Osteoblast (primary cell): ENCODE measurements around the gene ALDH1B1. TPM values are rescaled to one million over a fixed set of nuclear protein-coding genes. Genes with fewer than 3 reads are reported as not detected.

Experiments
- DNase-seq: peaks from one replicate; pipeline ENCODE4 v3.0.0; 2011; ENCODE audit warnings: low spot score, mixed read lengths; ENCODE audit not compliant: insufficient read length; ENCODE audit errors: missing footprints
- H2AFZ ChIP-seq: 2 replicates; pipeline ENCODE4 v1.6.0; 2011; ENCODE audit warnings: mild to moderate bottlenecking, low read length
- H3K27ac ChIP-seq: 2 replicates; pipeline ENCODE4 v1.5.1; 2011; ENCODE audit warnings: mild to moderate bottlenecking, low read depth, low read length, moderate library complexity
- H3K27me3 ChIP-seq: 2 replicates; pipeline ENCODE4 v1.6.0; 2012; ENCODE audit warnings: mild to moderate bottlenecking, control low read depth, inconsistent platforms, low read length, moderate library complexity; ENCODE audit not compliant: insufficient read depth
- H3K36me3 ChIP-seq: 2 replicates; pipeline ENCODE4 v1.5.1; 2011; ENCODE audit warnings: mild to moderate bottlenecking, low read length, control low read depth, moderate library complexity; ENCODE audit not compliant: insufficient read depth
- H3K4me1 ChIP-seq: 2 replicates; pipeline ENCODE4 v1.5.1; 2011; ENCODE audit warnings: mild to moderate bottlenecking, low read length, control low read depth, moderate library complexity; ENCODE audit not compliant: insufficient read depth
- H3K4me2 ChIP-seq: 2 replicates; pipeline ENCODE4 v1.6.0; 2011; ENCODE audit warnings: mild to moderate bottlenecking, low read length; ENCODE audit not compliant: insufficient read depth
- H3K4me3 ChIP-seq: fragments of 200-600 bp; sonication (generic); 3 replicates; pipeline ENCODE4 v1.5.1; 2012; ENCODE audit warnings: mild to moderate bottlenecking, low read length, inconsistent platforms; ENCODE audit not compliant: insufficient read depth
- H3K79me2 ChIP-seq: 2 replicates; pipeline ENCODE4 v1.6.0; 2012; ENCODE audit warnings: mild to moderate bottlenecking, low read length, control low read depth, inconsistent platforms; ENCODE audit not compliant: insufficient read depth
- H3K9me3 ChIP-seq: 2 replicates; pipeline ENCODE4 v1.5.1; 2011; ENCODE audit warnings: low read depth, low read length, control low read depth
- H4K20me1 ChIP-seq: 2 replicates; pipeline ENCODE4 v1.6.0; 2012; ENCODE audit warnings: mild to moderate bottlenecking, low read length, control low read depth; ENCODE audit not compliant: insufficient read depth
- total RNA-seq: library from RNA; depleted of rRNA; stranded (reverse); fragments of >200 nt; gene quantifications from 2 replicates; pipeline ENCODE4 v1.2.3, GENCODE V29; 2012
- TF ChIP-seq, protein P1 (sequence below): IDR thresholded peaks from 2 replicates; pipeline ENCODE4 v1.5.1; 2011; ENCODE audit warnings: mild to moderate bottlenecking, low read depth, low read length, moderate library complexity; ENCODE audit errors: extremely low read depth

ALDH1B1 gene
- total RNA-seq, 1 donor, result 38.0 TPM

DNA sequence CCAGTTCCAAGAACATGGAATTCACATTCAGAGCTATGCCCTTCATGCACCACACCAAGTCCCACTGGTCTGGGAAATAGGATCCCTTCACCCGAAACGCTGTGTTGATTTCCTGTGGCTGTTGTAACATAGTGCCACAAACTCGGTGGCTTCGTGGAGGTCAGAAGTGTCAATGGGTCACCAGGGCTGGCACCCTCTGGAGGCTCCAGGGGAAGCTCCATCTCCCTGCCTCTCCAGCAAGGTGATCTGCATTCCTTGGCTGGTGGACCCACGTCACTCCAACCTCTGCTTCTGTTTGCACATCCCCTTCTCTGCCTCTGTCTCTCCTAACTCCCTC, 28.9 kb upstream of the ALDH1B1 start:
- peaks cover 7% of the 10 kb centered on the region for H3K27me3 ChIP-seq
- no peaks in the 10 kb centered on the region for H3K9me3 ChIP-seq
- H3K4me1 ChIP-seq, result peaks cover 14% of the 10 kb centered on the region
- H3K4me2 ChIP-seq, result peak overlapping the region; percentile 64
- H2AFZ ChIP-seq, result peak overlapping the region; percentile 68
- peak overlapping the region; percentile 46 for H3K4me3 ChIP-seq
- no peak for DNase-seq
- H4K20me1 ChIP-seq, result no peaks in the 10 kb centered on the region
- TF ChIP-seq, protein P1, sequence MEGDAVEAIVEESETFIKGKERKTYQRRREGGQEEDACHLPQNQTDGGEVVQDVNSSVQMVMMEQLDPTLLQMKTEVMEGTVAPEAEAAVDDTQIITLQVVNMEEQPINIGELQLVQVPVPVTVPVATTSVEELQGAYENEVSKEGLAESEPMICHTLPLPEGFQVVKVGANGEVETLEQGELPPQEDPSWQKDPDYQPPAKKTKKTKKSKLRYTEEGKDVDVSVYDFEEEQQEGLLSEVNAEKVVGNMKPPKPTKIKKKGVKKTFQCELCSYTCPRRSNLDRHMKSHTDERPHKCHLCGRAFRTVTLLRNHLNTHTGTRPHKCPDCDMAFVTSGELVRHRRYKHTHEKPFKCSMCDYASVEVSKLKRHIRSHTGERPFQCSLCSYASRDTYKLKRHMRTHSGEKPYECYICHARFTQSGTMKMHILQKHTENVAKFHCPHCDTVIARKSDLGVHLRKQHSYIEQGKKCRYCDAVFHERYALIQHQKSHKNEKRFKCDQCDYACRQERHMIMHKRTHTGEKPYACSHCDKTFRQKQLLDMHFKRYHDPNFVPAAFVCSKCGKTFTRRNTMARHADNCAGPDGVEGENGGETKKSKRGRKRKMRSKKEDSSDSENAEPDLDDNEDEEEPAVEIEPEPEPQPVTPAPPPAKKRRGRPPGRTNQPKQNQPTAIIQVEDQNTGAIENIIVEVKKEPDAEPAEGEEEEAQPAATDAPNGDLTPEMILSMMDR, result no peak
- no peaks in the 10 kb centered on the region for H3K79me2 ChIP-seq
- no peaks in the 10 kb centered on the region for H3K36me3 ChIP-seq
- H3K27ac ChIP-seq, result no peak overlapping the region

DNA sequence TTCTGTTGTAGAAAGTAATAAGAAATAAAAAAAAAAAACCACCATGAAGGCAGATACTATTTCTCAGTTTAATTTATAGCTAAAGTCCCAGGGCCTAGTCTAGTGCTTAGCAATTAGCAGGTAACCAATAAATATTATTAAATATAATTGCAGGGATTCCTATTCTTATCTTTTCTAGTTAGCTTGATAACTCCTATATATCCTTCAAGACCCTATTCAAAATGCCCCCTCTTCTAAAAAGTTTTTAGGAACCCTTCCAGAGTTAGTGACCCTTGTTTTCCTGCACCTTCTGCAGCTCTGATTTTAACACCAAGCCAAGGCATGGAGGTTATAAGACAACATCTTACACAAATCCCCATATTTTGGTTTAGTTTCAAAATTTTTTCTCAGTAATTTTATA, 24.6 kb upstream of the ALDH1B1 start:
- Histone ChIP-seq H3K9me3 (no peaks in the 10 kb centered on the region), H3K79me2 (no peaks in the 10 kb centered on the region), H3K27ac (no peak overlapping the region), H3K27me3 (peaks cover 35% of the 10 kb centered on the region), H3K4me3 (no peak overlapping the region), H4K20me1 (no peaks in the 10 kb centered on the region), H2AFZ (no peak overlapping the region), H3K36me3 (no peaks in the 10 kb centered on the region), H3K4me2 (no peak overlapping the region), H3K4me1 (peaks cover 5% of the 10 kb centered on the region)
- DNase-seq, result no peak
- TF ChIP-seq, protein P1, result no peak

GRCh38 chr9:38368731-38369130, 23.8 kb upstream of the ALDH1B1 start:
- H3K4me2 ChIP-seq, result no peak overlapping the region

DNA sequence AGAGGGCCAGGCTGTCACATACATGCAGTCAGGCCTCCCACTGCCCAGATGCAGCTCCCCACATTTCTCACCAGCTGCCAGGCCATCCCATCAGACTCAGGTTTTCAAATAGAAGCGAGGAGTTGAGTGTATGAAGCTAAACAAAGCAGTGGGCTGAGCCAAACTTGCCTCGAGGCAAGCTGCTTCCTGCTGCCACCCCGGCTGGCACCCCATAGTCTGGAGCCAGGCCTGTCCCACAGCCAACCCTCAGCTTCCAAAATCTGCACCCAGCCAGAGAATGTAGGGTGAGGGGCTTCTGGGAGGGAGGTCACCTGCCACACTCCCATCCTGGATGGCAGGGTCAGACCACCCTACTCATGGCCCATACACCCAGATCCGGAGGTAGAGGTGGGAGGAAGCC, 22.3 kb upstream of the ALDH1B1 start:
- no peak overlapping the region for H3K4me2 ChIP-seq
- H3K9me3 ChIP-seq, result no peaks in the 10 kb centered on the region
- H3K27ac ChIP-seq, result no peak overlapping the region
- no peak for DNase-seq
- H3K4me1 ChIP-seq, result no peaks in the 10 kb centered on the region
- TF ChIP-seq, protein P1, result no peak
- no peak overlapping the region for H2AFZ ChIP-seq
- H3K4me3 ChIP-seq, result no peak overlapping the region
- H4K20me1 ChIP-seq, result no peaks in the 10 kb centered on the region
- H3K27me3 ChIP-seq, result peaks cover 36% of the 10 kb centered on the region
- no peaks in the 10 kb centered on the region for H3K79me2 ChIP-seq
- H3K36me3 ChIP-seq, result no peaks in the 10 kb centered on the region

More at GRCh38 chr9:38368731-38369130, 23.8 kb upstream of the ALDH1B1 start:
- no peak overlapping the region for H2AFZ ChIP-seq
- H3K27me3 ChIP-seq, result peaks cover 36% of the 10 kb centered on the region
- no peak overlapping the region for H3K4me3 ChIP-seq
- H3K4me1 ChIP-seq, result no peaks in the 10 kb centered on the region
- H4K20me1 ChIP-seq, result no peaks in the 10 kb centered on the region
- no peak for DNase-seq
- H3K27ac ChIP-seq, result no peak overlapping the region
- no peaks in the 10 kb centered on the region for H3K79me2 ChIP-seq
- no peaks in the 10 kb centered on the region for H3K9me3 ChIP-seq
- TF ChIP-seq, protein P1, result no peak
- no peaks in the 10 kb centered on the region for H3K36me3 ChIP-seq
